Measurements from ENCODE around the gene TAF5. TPM values are rescaled to one million over a fixed set of nuclear protein-coding genes. Genes with fewer than 3 reads are reported as not detected.
A peak's percentile ranks its signal among the peaks of the same experiment; 100 is the strongest.

TAF5 gene
- total RNA-seq, 1 donor from 2014 or later, result 5.2 TPM

DNA sequence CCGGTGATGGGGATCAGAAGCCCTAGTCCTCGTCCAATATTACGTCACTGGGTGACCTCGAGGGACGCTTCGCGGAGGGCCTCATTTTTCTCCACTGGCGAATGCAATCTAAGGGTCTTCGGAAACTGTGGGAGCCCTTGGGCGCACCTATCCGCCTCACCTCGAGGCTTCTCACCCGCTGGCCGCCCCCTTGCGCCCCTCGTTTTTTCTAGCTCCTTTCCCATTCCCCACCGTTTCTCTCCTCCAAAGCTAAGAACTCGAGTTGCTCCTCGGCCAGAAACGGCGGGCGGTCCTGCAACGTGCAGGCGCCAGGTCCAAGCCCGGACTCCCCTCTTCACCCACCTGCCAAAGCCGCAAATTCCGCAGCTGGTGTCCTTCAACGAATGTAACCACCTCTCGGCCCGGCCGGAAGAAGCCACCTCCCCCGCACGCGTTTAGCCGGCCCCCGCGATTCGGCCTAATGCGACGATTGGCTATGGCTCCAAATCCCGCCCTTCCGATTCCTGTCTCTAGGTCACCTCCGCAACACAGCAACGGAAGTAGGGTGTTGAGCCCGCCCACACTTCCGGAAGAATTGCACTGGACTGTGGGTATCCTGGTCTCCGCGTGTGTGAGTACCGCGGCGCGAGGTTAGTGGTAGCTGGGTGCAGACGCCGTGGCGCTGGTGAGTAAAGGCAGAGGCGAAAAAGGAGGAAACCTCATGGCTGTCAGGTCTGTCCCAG, 28.5 kb downstream of the TAF5 start, which contains the start of the genes ATP5MK and PDCD11:
Gene ATP5MK, minus strand, starts transcription at position 409 of the 722 bp plus-strand sequence. CDS start 4,018 bp downstream, outside the sequence.
Gene PDCD11, plus strand, starts transcription at position 560 of the 722 bp plus-strand sequence. CDS start 1,801 bp downstream, outside the sequence.
- TF ChIP-seq, protein P1, sequence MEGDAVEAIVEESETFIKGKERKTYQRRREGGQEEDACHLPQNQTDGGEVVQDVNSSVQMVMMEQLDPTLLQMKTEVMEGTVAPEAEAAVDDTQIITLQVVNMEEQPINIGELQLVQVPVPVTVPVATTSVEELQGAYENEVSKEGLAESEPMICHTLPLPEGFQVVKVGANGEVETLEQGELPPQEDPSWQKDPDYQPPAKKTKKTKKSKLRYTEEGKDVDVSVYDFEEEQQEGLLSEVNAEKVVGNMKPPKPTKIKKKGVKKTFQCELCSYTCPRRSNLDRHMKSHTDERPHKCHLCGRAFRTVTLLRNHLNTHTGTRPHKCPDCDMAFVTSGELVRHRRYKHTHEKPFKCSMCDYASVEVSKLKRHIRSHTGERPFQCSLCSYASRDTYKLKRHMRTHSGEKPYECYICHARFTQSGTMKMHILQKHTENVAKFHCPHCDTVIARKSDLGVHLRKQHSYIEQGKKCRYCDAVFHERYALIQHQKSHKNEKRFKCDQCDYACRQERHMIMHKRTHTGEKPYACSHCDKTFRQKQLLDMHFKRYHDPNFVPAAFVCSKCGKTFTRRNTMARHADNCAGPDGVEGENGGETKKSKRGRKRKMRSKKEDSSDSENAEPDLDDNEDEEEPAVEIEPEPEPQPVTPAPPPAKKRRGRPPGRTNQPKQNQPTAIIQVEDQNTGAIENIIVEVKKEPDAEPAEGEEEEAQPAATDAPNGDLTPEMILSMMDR (IDR thresholded peaks at IDR 0.05; ENCODE audit: unreplicated experiment), result no peak
- H3K9me3 Mint-ChIP-seq, result no peaks in the 10 kb centered on the region
- peaks cover 41% of the 10 kb centered on the region for H3K4me1 Mint-ChIP-seq
- H3K36me3 Mint-ChIP-seq, result peaks cover 14% of the 10 kb centered on the region
- H3K27me3 Mint-ChIP-seq (ENCODE audit: low read depth), result no peaks in the 10 kb centered on the region
- DNase-seq (ENCODE audit: low spot score in 2 of 2, unreplicated experiment in 2 of 2), result peak; percentile 89 to 91
- peak within 1 kb of the TSS; percentile 96 for H3K27ac Mint-ChIP-seq
- H3K4me3 Mint-ChIP-seq, result peak within 1 kb of the TSS; percentile 96

DNA sequence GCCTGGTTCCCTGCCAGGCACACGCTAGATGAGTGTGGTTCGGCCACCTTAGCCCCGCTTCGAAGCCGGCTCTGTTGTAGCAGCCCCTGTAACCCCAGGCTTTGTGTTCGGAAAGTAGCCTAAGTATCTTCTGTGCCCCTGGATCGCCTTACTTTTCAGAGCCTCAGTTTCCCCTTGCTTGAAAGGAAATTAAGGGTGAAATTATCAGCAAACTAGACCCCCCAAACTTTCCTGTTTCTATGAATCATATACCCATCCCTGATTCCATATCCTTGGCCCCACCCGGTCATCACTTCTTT, 29.0 kb downstream of the TAF5 start:
- TF ChIP-seq, protein P1 (IDR thresholded peaks at IDR 0.05; ENCODE audit: unreplicated experiment), result no peak
- H3K36me3 Mint-ChIP-seq, result peaks cover 14% of the 10 kb centered on the region
- H3K27me3 Mint-ChIP-seq (ENCODE audit: low read depth), result no peaks in the 10 kb centered on the region
- H3K4me3 Mint-ChIP-seq, result peak overlapping the region; percentile 96
- H3K27ac Mint-ChIP-seq, result peak overlapping the region; percentile 96
- DNase-seq (ENCODE audit: low spot score in 2 of 2, unreplicated experiment in 2 of 2), result no peak
- H3K9me3 Mint-ChIP-seq, result no peaks in the 10 kb centered on the region
- peaks cover 41% of the 10 kb centered on the region for H3K4me1 Mint-ChIP-seq

DNA sequence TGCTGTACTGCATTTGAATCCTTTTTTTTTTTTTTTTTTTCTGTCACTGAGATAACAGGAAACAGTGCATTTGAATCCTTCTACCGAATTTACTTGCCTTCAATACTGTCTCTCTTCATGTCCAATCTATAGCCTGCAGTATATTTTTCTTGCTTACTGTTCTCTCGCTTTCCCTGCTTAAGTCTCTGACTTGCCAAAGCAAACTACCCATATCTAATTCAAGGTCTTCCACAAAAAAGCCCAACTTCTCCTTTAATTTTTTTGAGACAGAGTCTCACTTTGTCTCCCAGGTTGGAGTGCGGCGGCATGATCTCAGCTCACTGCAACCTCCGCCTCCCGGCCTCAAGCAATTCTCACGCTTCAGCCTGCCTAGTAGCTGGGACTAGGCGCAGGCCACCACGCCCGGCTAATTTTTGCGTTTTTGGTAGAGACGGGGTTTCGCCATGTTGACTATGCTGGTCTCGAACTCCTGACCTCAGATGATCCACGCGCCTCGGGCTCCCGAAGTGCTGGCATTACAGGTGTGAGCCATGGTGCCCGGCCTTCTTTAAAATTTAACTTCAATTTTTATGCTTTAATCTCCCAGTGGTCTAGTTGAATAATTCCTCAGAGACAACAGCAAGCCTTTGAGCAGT, 29.5 kb downstream of the TAF5 start:
- H3K27ac Mint-ChIP-seq, result peak overlapping the region; percentile 96
- no peaks in the 10 kb centered on the region for H3K27me3 Mint-ChIP-seq (ENCODE audit: low read depth)
- H3K36me3 Mint-ChIP-seq, result peaks cover 14% of the 10 kb centered on the region
- H3K9me3 Mint-ChIP-seq, result no peaks in the 10 kb centered on the region
- H3K4me3 Mint-ChIP-seq, result peak overlapping the region; percentile 96
- no peak for DNase-seq (ENCODE audit: low spot score in 2 of 2, unreplicated experiment in 2 of 2)
- H3K4me1 Mint-ChIP-seq, result peaks cover 41% of the 10 kb centered on the region
- TF ChIP-seq, protein P1 (IDR thresholded peaks at IDR 0.05; ENCODE audit: unreplicated experiment), result no peak

DNA sequence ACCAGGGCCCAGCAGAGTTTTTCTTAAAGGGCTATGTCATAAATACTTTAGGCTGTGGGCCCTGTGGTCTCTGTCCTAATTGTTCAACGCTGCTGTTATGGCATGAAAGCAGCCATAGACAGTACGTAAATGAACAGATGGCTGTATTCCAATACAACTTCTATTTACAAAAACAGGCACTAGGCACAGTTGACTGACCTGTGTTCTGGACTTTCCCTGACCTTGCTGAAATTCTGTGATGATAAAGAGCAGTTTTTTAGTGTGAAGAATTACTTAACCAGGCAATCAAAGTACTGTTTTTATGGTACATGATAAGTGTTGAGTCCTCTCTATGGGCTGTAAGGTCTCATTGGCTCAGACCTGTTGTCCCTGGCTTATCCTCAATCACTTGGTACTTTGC, 45.8 kb downstream of the TAF5 start:
- H3K27ac Mint-ChIP-seq, result no peak overlapping the region
- H3K4me3 Mint-ChIP-seq, result no peak overlapping the region
- TF ChIP-seq, protein P1 (IDR thresholded peaks at IDR 0.05; ENCODE audit: unreplicated experiment), result no peak
- DNase-seq (ENCODE audit: low spot score in 2 of 2, unreplicated experiment in 2 of 2), result no peak
- no peaks in the 10 kb centered on the region for H3K4me1 Mint-ChIP-seq
- H3K9me3 Mint-ChIP-seq, result no peaks in the 10 kb centered on the region
- peaks cover 41% of the 10 kb centered on the region for H3K36me3 Mint-ChIP-seq
- no peaks in the 10 kb centered on the region for H3K27me3 Mint-ChIP-seq (ENCODE audit: low read depth)

DNA sequence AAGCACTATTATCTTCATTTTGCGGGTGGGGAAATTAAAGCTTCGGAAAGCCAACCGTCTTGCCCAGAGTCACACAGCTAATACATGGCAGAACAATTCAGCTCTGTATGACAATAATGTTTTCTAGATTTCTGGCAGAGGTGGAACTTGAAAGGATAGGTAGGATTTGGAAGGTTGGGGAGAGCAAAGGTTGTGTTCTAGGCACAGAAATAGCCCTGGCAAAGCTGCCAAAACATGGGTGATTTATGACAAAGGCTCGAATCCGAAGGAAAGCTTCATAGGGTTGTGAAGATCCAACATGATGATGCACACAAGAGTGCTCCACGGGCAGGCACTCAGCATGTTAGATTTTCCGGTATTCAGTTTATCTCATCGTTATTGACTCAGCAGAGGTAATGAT, 47.8 kb downstream of the TAF5 start:
- no peaks in the 10 kb centered on the region for H3K27me3 Mint-ChIP-seq (ENCODE audit: low read depth)
- H3K36me3 Mint-ChIP-seq, result peaks cover 38% of the 10 kb centered on the region
- H3K4me3 Mint-ChIP-seq, result no peak overlapping the region
- no peak overlapping the region for H3K27ac Mint-ChIP-seq
- no peaks in the 10 kb centered on the region for H3K9me3 Mint-ChIP-seq
- DNase-seq (ENCODE audit: low spot score in 2 of 2, unreplicated experiment in 2 of 2), result no peak
- H3K4me1 Mint-ChIP-seq, result no peaks in the 10 kb centered on the region
- TF ChIP-seq, protein P1 (IDR thresholded peaks at IDR 0.05; ENCODE audit: unreplicated experiment), result no peak
